Naive thymus-derived CD4-positive, alpha-beta T cell (primary cell): ENCODE results near the gene SAFB. TPM values are rescaled to one million over a fixed set of nuclear protein-coding genes. Genes with fewer than 3 reads are reported as not detected.
"Not testable (repeated sequence)": the region's sequence is repeated elsewhere in the genome, so short reads cannot be mapped to it uniquely, and the experiment has no call there.

Experiments used
- ATAC-seq: fragments of 150-1000 bp; cut with Tn5 transposase; 2 replicates; pipeline ENCODE4 v1.10.0; 2021; ENCODE audit warnings: mild to moderate bottlenecking, moderate library complexity
- CTCF ChIA-PET: fragments of 350-600 bp; sonication (Branson Sonifier 250); formaldehyde crosslinking; loops from one replicate; lab custom pipeline; 2021; ENCODE audit warnings: antibody characterized with exemption; lab: Charles Lee
- POLR2A ChIA-PET: fragments of 350-600 bp; sonication (Branson Sonifier 250); formaldehyde crosslinking; loops from one replicate; lab custom pipeline; 2021; ENCODE audit warnings: antibody characterized with exemption, inconsistent platforms; lab: Charles Lee
- DNase-seq, 9 donors: peaks; one replicate each; pipeline versions ENCODE4 v3.0.0 to v3.0.0-alpha.2; 2020 to 2022; ENCODE audit warnings: mixed read lengths in 1 of 9
- H3K27ac ChIP-seq: one replicate; pipeline ENCODE4 v1.7.0; 2013; ENCODE audit warnings: mild to moderate bottlenecking, low read depth, low read length, moderate library complexity
- H3K27me3 ChIP-seq, 2 donors: one replicate each; pipeline ENCODE4 v1.7.0; 2013; ENCODE audit warnings: low read length in 2 of 2, mild to moderate bottlenecking in 2 of 2, moderate library complexity in 2 of 2; ENCODE audit not compliant: control insufficient read depth in 2 of 2, insufficient read depth in 2 of 2
- H3K36me3 ChIP-seq, 3 experiments: 1 replicate in 2 of 3; 2 replicates in 1 of 3; pipeline ENCODE4 v1.7.0; 2013; ENCODE audit warnings: low read length in 3 of 3, mild to moderate bottlenecking in 3 of 3, moderate library complexity in 1 of 3; ENCODE audit not compliant: insufficient read depth in 3 of 3, control insufficient read depth in 2 of 3
- H3K4me1 ChIP-seq, 2 donors: one replicate each; pipeline ENCODE4 v1.7.0; 2013; ENCODE audit warnings: low read length in 2 of 2, mild to moderate bottlenecking in 2 of 2, moderate library complexity in 1 of 2; ENCODE audit not compliant: control insufficient read depth in 2 of 2, insufficient read depth in 2 of 2
- H3K4me3 ChIP-seq: 2 replicates; pipeline ENCODE4 v1.7.0; 2013; ENCODE audit warnings: mild to moderate bottlenecking, low read length
- H3K9me3 ChIP-seq, 3 experiments: 1 replicate in 2 of 3; 2 replicates in 1 of 3; pipeline ENCODE4 v1.7.0; 2013; ENCODE audit warnings: low read length in 3 of 3; ENCODE audit not compliant: control insufficient read depth in 2 of 3
- H3K27ac Mint-ChIP-seq, 9 donors: one replicate each; pipeline ENCODE4 v1.8.0; 2020 to 2022; ENCODE audit warnings: mixed read lengths in 9 of 9, mild to moderate bottlenecking in 8 of 9, moderate library complexity in 5 of 9, inconsistent platforms in 2 of 9
- H3K27me3 Mint-ChIP-seq, 5 donors: one replicate each; pipeline ENCODE4 v1.8.0; 2021 to 2022; ENCODE audit warnings: mixed read lengths in 5 of 5, mild to moderate bottlenecking in 1 of 5
- H3K36me3 Mint-ChIP-seq, 5 donors: one replicate each; pipeline ENCODE4 v1.8.0; 2020 to 2022; ENCODE audit warnings: mixed read lengths in 5 of 5, mild to moderate bottlenecking in 3 of 5, inconsistent platforms in 1 of 5
- H3K4me1 Mint-ChIP-seq, 7 donors: one replicate each; pipeline ENCODE4 v1.8.0; 2020 to 2022; ENCODE audit warnings: mixed read lengths in 7 of 7, mild to moderate bottlenecking in 3 of 7, inconsistent platforms in 1 of 7
- H3K4me3 Mint-ChIP-seq, 10 donors: one replicate each; pipeline ENCODE4 v1.8.0; 2020 to 2022; ENCODE audit warnings: mild to moderate bottlenecking in 10 of 10, mixed read lengths in 10 of 10, moderate library complexity in 6 of 10, inconsistent platforms in 2 of 10
- H3K9me3 Mint-ChIP-seq, 11 donors: one replicate each; pipeline ENCODE4 v1.8.0; 2020 to 2022; ENCODE audit warnings: mixed read lengths in 11 of 11, mild to moderate bottlenecking in 4 of 11, inconsistent platforms in 1 of 11, moderate library complexity in 1 of 11
- intact Hi-C, 2 donors: fragments of 100-400 bp; cut with micrococcal nuclease; formaldehyde crosslinking; loops; one replicate each; pipeline ENCODE4 v1.15.1; 2023
- polyA plus RNA-seq, 2 donors: library from polyadenylated mRNA; unstranded; fragments of 300-500 nt; fragmentation: Illumina TruSeq; gene quantifications; one replicate each; pipeline ENCODE4 v1.2.3, GENCODE V29; 2021
- total RNA-seq, 6 experiments: library from RNA in 5 of 6; stranded (reverse) in 5 of 6; gene quantifications; 1 replicate in 5 of 6; 2 replicates in 1 of 6; pipeline ENCODE4 v1.2.3 and lab custom pipeline; 2021 to 2026

SAFB gene
- total and polyA plus RNA-seq, 7 experiments from 2014 or later = 50.3 to 203 (median 170) TPM

DNA sequence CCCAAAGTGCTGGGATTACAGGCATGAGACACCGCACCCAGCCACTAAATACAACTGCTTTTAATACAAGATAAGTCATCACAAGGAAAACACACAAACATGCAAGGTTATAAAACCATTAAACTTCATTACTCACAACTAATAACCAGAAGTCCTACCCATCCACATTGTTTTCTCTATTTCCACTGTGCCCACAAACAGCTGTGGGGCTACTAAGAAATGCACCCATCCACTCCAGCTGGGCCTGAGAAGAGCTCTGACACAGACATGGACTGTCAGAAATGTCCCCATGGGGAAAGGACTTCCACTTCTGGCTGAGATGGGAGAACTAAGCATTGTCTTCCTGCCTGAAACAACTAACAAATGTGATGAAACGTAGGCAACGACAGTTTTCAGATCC lies 17.5 kb upstream of the SAFB start:
- no peaks in the 10 kb centered on the region for H3K4me1 ChIP-seq
- ATAC-seq (no peak), DNase-seq (no peak)
- ChIA-PET POLR2A (no interaction called here), CTCF (no interaction called here)
- Mint-ChIP-seq H3K4me1 (peaks cover 4 to 26% (median 20%) of the 10 kb centered on the region in 7 donors), H3K27ac (peak overlapping the region in 1 of 9 donors; percentile 17), H3K27me3 (no peaks in the 10 kb centered on the region), H3K36me3 (peaks cover 11 to 71% (median 41%) of the 10 kb centered on the region in 5 donors), H3K9me3 (no peaks in the 10 kb centered on the region), H3K4me3 (no peak overlapping the region)
- H3K36me3 ChIP-seq = peaks cover 23 to 92% (median 28%) of the 10 kb centered on the region in 3 experiments
- no peaks in the 10 kb centered on the region for H3K9me3 ChIP-seq
- H3K27me3 ChIP-seq = no peaks in the 10 kb centered on the region
- intact Hi-C loops = no loop called here
- H3K4me3 ChIP-seq = no peak overlapping the region
- no peak overlapping the region for H3K27ac ChIP-seq

DNA sequence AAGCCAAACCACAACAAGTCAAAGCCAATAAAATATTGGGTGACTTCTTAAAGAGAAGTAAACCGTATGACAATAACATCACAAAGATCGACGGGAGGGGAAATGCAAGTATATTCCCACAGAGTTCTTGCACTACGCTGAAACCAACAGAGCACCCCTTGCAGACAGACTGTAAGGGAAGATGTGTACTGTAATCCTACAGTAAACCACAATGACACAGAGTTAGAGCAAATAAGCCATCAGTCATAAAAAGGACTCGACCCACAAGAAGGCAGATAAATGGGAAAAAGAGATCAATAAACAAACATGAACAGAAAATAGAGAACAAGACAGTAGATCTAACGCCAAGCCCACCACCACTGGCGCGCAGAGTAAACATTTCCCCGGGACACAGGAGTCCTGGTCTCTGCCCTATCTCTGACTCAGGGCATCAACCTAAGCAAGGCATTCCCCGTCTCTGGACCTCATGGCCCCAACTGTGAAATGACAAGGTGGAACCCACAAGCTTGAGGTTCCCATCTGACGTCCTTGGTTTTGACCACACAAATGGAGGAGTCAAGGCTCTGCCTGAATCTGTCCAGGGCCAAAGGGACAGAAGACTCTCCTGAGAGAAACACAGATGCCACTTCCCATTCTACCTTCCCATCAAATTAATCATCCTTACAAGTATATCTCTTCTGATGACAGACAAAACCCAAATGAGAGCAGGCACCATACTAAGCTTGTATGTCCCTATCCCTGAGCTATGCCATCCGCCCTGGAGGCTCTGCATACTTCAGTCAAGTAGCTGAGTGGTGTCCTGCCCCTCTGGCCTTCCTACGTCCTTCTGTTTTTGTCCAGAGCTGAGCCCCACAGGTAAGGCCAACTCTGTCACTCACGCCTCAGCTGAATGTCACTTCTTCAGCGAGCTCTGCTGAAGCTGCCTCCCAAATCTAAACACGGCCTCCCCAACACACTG lies 15.3 kb upstream of the SAFB start:
- DNase-seq = no peak
- Mint-ChIP-seq H3K4me1 (peaks cover 4 to 26% (median 17%) of the 10 kb centered on the region in 7 donors), H3K27ac (peak overlapping the region in 3 of 9 donors; percentile 22 to 62 (median 38)), H3K4me3 (no peak overlapping the region), H3K36me3 (peaks cover 12 to 69% (median 38%) of the 10 kb centered on the region in 5 donors), H3K9me3 (no peaks in the 10 kb centered on the region), H3K27me3 (no peaks in the 10 kb centered on the region)
- Histone ChIP-seq H3K9me3 (no peaks in the 10 kb centered on the region), H3K36me3 (peaks cover 29 to 89% (median 33%) of the 10 kb centered on the region in 3 experiments), H3K27ac (no peak overlapping the region), H3K4me3 (no peak overlapping the region), H3K4me1 (no peaks in the 10 kb centered on the region), H3K27me3 (no peaks in the 10 kb centered on the region)
- ChIA-PET CTCF (no interaction called here), POLR2A (no interaction called here)
- no peak for ATAC-seq
- intact Hi-C loops = no loop called here

DNA sequence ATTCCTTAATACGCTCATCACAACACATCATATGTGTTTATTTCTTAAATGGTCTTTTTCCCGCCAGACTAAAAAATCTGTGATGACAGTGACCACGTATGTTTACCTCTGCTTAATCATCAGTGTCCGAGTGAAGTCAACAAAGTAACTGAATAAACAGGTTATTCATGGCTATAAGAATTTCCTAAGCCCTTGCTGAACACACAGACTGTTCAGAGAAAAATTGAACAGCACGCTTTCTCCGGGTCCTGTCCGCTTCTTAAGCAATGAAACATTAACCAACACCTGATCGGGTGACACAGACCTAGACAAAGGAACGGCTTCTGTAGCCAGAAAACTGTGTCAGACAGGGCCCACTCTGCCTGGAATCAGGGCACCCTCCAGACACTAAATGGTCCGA lies 14.6 kb upstream of the SAFB start:
- Histone ChIP-seq H3K4me1 (no peaks in the 10 kb centered on the region), H3K27ac (no peak overlapping the region), H3K9me3 (no peaks in the 10 kb centered on the region), H3K27me3 (no peaks in the 10 kb centered on the region), H3K4me3 (no peak overlapping the region), H3K36me3 (peaks cover 36 to 89% (median 40%) of the 10 kb centered on the region in 3 experiments)
- POLR2A ChIA-PET = interaction anchor here (2.7 kb wide), 1 partner anchor 14 kb away, joined by 10 read pairs; the partner anchor contains the start of genes SAFB and SAFB2
- ATAC-seq = no peak
- CTCF ChIA-PET = no interaction called here
- H3K36me3 Mint-ChIP-seq = peaks cover 18 to 72% (median 44%) of the 10 kb centered on the region in 5 donors
- H3K4me1 Mint-ChIP-seq = peaks cover 5 to 27% (median 21%) of the 10 kb centered on the region in 7 donors
- no peak overlapping the region for H3K4me3 Mint-ChIP-seq
- H3K27ac Mint-ChIP-seq = no peak overlapping the region
- H3K27me3 Mint-ChIP-seq = no peaks in the 10 kb centered on the region
- DNase-seq = no peak
- no peaks in the 10 kb centered on the region for H3K9me3 Mint-ChIP-seq
- intact Hi-C loops = no loop called here

DNA sequence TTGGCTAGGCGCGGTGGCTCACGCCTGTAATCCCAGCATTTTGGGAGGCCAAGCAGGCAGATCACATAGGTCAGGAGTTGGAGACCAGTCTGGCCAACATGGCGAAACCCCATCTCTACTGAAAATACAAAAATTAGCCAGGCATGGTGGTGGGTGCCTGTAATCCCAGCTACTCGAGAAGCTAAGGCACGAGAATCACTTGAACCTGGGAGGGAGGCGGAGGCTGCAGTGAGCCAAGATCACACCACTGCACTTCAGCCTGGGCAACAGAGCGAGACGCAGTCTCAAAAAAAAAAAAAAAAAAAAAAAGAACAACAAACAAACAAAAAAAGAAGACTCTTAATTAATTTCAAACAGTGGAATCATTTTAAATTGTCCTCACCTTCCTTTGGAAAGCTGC lies 14.1 kb upstream of the SAFB start:
- H3K4me1 Mint-ChIP-seq = peaks cover 6 to 28% (median 22%) of the 10 kb centered on the region in 7 donors
- H3K9me3 ChIP-seq, H3K27ac ChIP-seq, intact Hi-C loops, DNase-seq, H3K9me3 Mint-ChIP-seq, H3K4me3 Mint-ChIP-seq, H3K4me1 ChIP-seq, ATAC-seq, H3K27me3 Mint-ChIP-seq, H3K4me3 ChIP-seq, H3K27me3 ChIP-seq: not testable (repeated sequence)
- peak overlapping the region in 1 of 9 donors; percentile 14 for H3K27ac Mint-ChIP-seq
- ChIA-PET POLR2A (interaction anchor here (0.8 to 2.7 kb wide), 2 partner anchors 11 to 13 kb away, joined by 3 to 10 read pairs; partner anchors contain the start of genes SAFB and SAFB2), CTCF (interaction anchor here (0.6 kb wide), 1 partner anchor 81 kb away, joined by 4 read pairs; the partner anchor contains the start of gene RPL36)
- peaks cover 21 to 72% (median 44%) of the 10 kb centered on the region in 5 donors for H3K36me3 Mint-ChIP-seq
- H3K36me3 ChIP-seq = peaks cover 36 to 89% (median 44%) of the 10 kb centered on the region in 3 experiments

DNA sequence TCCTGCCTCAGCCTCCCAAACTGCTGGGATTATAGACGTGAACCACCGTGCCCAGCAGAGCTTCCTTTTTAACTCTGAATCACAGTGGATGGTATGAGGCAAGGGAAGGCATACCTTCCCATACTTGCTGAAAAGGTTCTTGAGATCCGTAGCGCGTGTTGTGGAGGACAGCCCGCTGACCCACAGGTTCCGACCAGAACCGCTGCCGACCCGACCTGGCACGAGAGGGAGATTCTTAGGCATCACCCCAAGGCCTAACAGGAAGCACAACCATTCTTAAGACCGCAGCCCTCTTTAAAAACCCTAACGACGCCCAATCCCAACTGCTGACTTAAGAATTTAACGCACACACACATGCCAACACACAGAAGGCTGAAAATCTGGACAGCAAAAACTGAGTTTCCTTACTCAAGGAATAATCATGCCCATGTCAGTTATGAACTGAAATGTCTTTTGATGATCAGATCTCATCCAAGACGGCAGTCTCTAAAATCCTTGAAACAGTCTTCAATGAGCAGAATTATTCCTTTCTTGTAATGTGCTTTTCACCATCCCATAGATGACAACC lies 12.9 kb upstream of the SAFB start:
- Mint-ChIP-seq H3K9me3 (no peaks in the 10 kb centered on the region), H3K27ac (peak overlapping the region in 2 of 9 donors; percentile 13 to 17), H3K36me3 (peaks cover 22 to 71% (median 47%) of the 10 kb centered on the region in 5 donors), H3K4me1 (peaks cover 6 to 28% (median 22%) of the 10 kb centered on the region in 7 donors), H3K27me3 (no peaks in the 10 kb centered on the region), H3K4me3 (no peak overlapping the region)
- intact Hi-C loops = no loop called here
- Histone ChIP-seq H3K4me3 (no peak overlapping the region), H3K9me3 (no peaks in the 10 kb centered on the region), H3K4me1 (no peaks in the 10 kb centered on the region), H3K27me3 (no peaks in the 10 kb centered on the region), H3K27ac (no peak overlapping the region), H3K36me3 (peaks cover 41 to 89% (median 56%) of the 10 kb centered on the region in 3 experiments)
- ChIA-PET CTCF (no interaction called here), POLR2A (interaction anchor here (2.7 kb wide), 1 partner anchor 12 kb away, joined by 10 read pairs; the partner anchor contains the start of genes SAFB and SAFB2)
- DNase-seq (no peak), ATAC-seq (no peak)
